Mammary microvascular endothelial cell (primary cell): Measurements from ENCODE around the gene TEX50. TPM values are rescaled to one million over a fixed set of nuclear protein-coding genes. Genes with fewer than 3 reads are reported as not detected.

Experiments used
- total RNA-seq: library from RNA; depleted of rRNA; stranded (reverse); fragments of >200 nt; gene quantifications from 2 replicates; pipeline ENCODE4 v1.2.3, GENCODE V29; 2015

The TEX50 gene, protein sequence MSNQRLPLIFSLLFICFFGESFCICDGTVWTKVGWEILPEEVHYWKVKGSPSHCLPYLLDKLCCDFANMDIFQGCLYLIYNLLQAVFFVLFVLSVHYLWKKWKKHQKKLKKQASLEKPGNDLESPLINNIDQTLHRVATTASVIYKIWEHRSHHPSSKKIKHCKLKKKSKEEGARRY
- not detected in 2 replicates for total RNA-seq

DNA sequence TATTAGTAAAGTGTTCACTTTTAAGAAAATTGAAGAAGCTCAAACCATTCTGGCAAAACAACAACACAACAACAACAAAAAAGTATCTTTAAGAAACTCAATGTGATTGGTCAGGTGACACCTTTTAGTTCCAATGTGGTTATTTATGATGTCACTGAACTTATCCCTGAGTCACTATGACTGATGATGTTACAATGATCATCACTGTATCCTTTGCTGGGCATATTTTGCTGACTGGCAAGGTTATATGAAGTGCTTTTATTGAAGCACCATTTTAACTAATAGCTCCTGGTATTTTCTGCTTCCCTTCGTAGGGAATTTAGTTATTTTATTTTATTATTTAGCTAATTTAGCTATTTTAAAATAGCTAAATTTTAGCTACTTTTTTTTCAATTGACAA is at the start of gene TEX50:
TSS of gene TEX50 (plus strand) at position 223 of the 400 bp plus-strand sequence. CDS start 184 bp downstream, outside the sequence.

DNA sequence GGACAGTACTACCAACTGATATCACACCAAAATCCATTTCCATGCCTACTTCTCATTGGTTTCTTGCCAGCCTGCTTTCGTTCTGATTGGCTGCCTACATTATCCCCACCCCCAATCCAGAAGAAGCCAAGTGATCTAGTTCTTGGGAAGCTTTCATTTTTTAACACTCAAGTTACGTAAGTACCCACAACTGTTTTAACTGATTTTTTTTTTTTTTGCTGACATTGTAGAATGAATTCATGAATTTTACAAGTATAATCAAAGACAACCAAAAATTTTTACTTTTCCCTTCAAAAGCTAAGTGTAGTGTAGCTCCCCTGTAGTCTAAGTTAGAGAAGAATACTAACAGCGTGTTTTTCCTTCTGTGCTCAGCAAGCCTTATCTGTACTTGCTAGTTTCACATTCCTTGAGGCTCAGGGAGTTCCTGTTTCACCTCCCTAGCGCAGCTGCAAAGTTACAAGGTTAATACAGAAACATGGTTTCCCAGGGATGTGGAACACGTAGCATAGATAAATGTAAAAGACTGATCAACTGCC is 32.0 kb upstream of the TEX50 start, which contains the start of gene SLC9C2:
TSS of gene SLC9C2 (minus strand) at position 17 of the 536 bp plus-strand sequence. CDS start 1,296 bp downstream, outside the sequence.

DNA sequence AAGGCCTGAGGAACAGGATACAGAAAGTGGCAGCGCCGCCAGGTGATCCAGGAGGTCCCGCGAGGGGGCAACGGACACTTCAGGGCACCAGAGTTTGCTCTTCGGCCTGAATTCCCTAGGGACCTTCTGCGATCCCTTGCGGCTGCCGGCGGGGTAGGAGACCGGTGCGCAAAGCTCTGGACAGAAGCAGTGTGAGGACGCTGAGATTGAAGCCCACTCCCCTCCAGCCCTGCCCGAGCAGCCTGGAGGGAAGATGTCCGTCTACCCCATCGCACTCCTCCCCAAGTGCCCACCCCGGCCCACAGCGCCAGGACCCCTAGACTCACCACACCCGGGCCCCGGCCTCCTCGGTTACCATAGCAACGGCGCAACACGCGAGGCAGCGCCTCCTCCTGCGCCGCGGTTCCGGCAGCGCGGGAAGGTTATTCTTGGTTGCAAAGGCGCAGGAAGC is 34.4 kb downstream of the TEX50 start, which contains the start of gene ANKRD45:
TSS of gene ANKRD45 (minus strand) at position 361 of the 451 bp plus-strand sequence. CDS start 10,433 bp downstream, outside the sequence.

Other genes with a start within 250 kb of the TEX50 start
- 212 and 230 TPM in 2 replicates for gene PRDX6, start 158.0 kb upstream of the TEX50 start, total RNA-seq
- not detected in 2 replicates for gene SLC9C2, start 32.3 kb upstream of the TEX50 start, total RNA-seq
- gene ANKRD45, start 34.5 kb downstream of the TEX50 start, total RNA-seq = not detected in 2 replicates
- 15.3 and 21.6 TPM in 2 replicates for gene KLHL20, start 79.6 kb downstream of the TEX50 start, total RNA-seq
- gene DARS2, start 189.3 kb downstream of the TEX50 start, total RNA-seq = 27.8 and 30.8 TPM in 2 replicates
- 10.9 and 18.8 TPM in 2 replicates for gene CENPL, start 189.5 kb downstream of the TEX50 start, total RNA-seq
- gene GAS5, start 232.7 kb downstream of the TEX50 start, total RNA-seq = 202 and 218 TPM in 2 replicates
- gene ZBTB37, start 233.0 kb downstream of the TEX50 start, total RNA-seq = 1.4 and 2.4 TPM in 2 replicates